K562 (cell line): ENCODE measurements around the gene ZNF236. TPM values are rescaled to one million over a fixed set of nuclear protein-coding genes. Genes with fewer than 3 reads are reported as not detected.

ENCODE experiments used
- BDP1 ChIP-seq: IDR thresholded peaks from 3 replicates; pipeline ENCODE4 v1.6.1; 2011; ENCODE audit not compliant: insufficient read length, insufficient read depth
- CTCF ChIP-seq, 3 experiments: IDR thresholded peaks in 2 of 3; conservative IDR thresholded peaks in 1 of 3; 2 replicates each; pipeline ENCODE4 v1.5.1; 2011 to 2012; ENCODE audit warnings: low read length in 3 of 3, mild to moderate bottlenecking in 3 of 3, control low read depth in 2 of 3, improper control_type of control experiment in 1 of 3, inconsistent platforms in 1 of 3, low read depth in 1 of 3, mixed read lengths in 1 of 3, moderate library complexity in 1 of 3; ENCODE audit not compliant: insufficient read depth in 2 of 3
- FUS ChIP-seq: fragments of 200-400 bp; formaldehyde crosslinking; optimal IDR thresholded peaks from 2 replicates; pipeline ENCODE3; 2017; ENCODE audit warnings: low read depth, low read length
- RAD21 ChIP-seq, 2 experiments: fragments of 250-450 bp in 1 of 2; fragments of 450-650 bp in 1 of 2; sonication (Bioruptor Pico) in 1 of 2; formaldehyde crosslinking in 1 of 2; IDR thresholded peaks in 1 of 2; conservative IDR thresholded peaks in 1 of 2; 2 replicates each; pipeline versions ENCODE4 v1.4.0 to v1.8.0; 2020 to 2022; ENCODE audit warnings: mild to moderate bottlenecking in 2 of 2, moderate library complexity in 1 of 2
- RAD51 ChIP-seq: fragments of 450-650 bp; IDR thresholded peaks from 2 replicates; pipeline ENCODE4 v1.7.1; 2016; ENCODE audit warnings: low read depth, mild to moderate bottlenecking, borderline replicate concordance
- RCOR1 ChIP-seq, 2 experiments: IDR thresholded peaks; 2 replicates each; pipeline ENCODE4 v1.6.1; 2012; ENCODE audit warnings: low read depth in 2 of 2, low read length in 2 of 2, borderline replicate concordance in 1 of 2, improper control_type of control experiment in 1 of 2
- TRIM25 ChIP-seq: fragments of 450-650 bp; IDR thresholded peaks from 2 replicates; pipeline ENCODE4 v1.7.0; 2016; ENCODE audit warnings: borderline replicate concordance
- TSHZ1 ChIP-seq: fragments of 250-450 bp; sonication (Bioruptor Pico); IDR thresholded peaks from 2 replicates; pipeline ENCODE4 v1.4.0; 2020; ENCODE audit warnings: mild to moderate bottlenecking, moderate library complexity
- ZNF584 ChIP-seq: fragments of 200-800 bp; sonication (Bioruptor generic); IDR thresholded peaks from 2 replicates; pipeline ENCODE4 v1.6.1; 2016; ENCODE audit warnings: low read depth, mild to moderate bottlenecking, missing genetic modification characterization, missing compliant biosample characterization
- polyA plus RNA-seq, 8 experiments: library from polyadenylated mRNA; depleted of rRNA in 4 of 8; stranded (reverse) in 5 of 8; unstranded in 3 of 8; fragments of >200 nt; fragmentation: Nextera tagmentation in 2 of 8; fragmentation: Illumina TruSeq in 1 of 8; extraction: Ambion mirVana in 2 of 8; extraction: Trizol in 1 of 8; gene quantifications; 2 replicates each; pipeline versions ENCODE4 v1.2.1 to v1.2.3, GENCODE V29; 2011 to 2014; ENCODE audit warnings: inconsistent platforms in 1 of 8, missing spikeins in 1 of 8
- total RNA-seq, 7 experiments: library from RNA; depleted of rRNA in 6 of 7; stranded (reverse); fragments of >200 nt in 6 of 7; fragmentation: Illumina TruSeq in 2 of 7; extraction: Trizol in 2 of 7; gene quantifications; 2 replicates each; pipeline versions ENCODE4 v1.2.1 to v1.2.3, GENCODE V29; 2011 to 2021; ENCODE audit warnings: low replicate concordance in 1 of 7

The ZNF236 gene
- total and polyA plus RNA-seq, 9 of the 15 experiments (the other 6 are each of a cell fraction or from before 2014, with no cell fraction given): 0.35 to 8.7 (median 3.4) TPM

- TF ChIP-seq TSHZ1 (CRISPR knock-in tag): no peak
- peak; percentile 35 to 69 (median 48) for TF ChIP-seq CTCF (IDR thresholded peaks at IDR 0.05 in 2 of 3, conservative IDR thresholded peaks at IDR 0.05 in 1 of 3; ENCODE audit: insufficient read depth in 2 of 3, low read depth in 1 of 3, low read length in 3 of 3)
- no peak for TF ChIP-seq FUS
- no peak for TF ChIP-seq RAD51
- TF ChIP-seq RCOR1 (IDR thresholded peaks at IDR 0.05; ENCODE audit: borderline replicate concordance in 1 of 2, low read depth in 2 of 2, low read length in 2 of 2): no peak
- TF ChIP-seq TRIM25: no peak
- TF ChIP-seq ZNF584 (CRISPR knock-in tag): no peak
- 0 out of 4 replicates have a peak, but pooled peaks of 1 of the 2 experiments have one; percentile 11 for TF ChIP-seq RAD21 (CRISPR knock-in tag; conservative IDR thresholded peaks at IDR 0.05 in 1 of 2, IDR thresholded peaks at IDR 0.05 in 1 of 2)
- no peak for TF ChIP-seq BDP1
Observed at GRCh38 chr18:76923485-76924085, 101.2 kb downstream of the ZNF236 start (continued).
